Measurements from ENCODE around the gene ANKRD33.

ANKRD33 gene

GRCh38 chr12:51904951-51905470, 17.1 kb downstream of the ANKRD33 start:
- FAIRE-seq, result no peak

DNA sequence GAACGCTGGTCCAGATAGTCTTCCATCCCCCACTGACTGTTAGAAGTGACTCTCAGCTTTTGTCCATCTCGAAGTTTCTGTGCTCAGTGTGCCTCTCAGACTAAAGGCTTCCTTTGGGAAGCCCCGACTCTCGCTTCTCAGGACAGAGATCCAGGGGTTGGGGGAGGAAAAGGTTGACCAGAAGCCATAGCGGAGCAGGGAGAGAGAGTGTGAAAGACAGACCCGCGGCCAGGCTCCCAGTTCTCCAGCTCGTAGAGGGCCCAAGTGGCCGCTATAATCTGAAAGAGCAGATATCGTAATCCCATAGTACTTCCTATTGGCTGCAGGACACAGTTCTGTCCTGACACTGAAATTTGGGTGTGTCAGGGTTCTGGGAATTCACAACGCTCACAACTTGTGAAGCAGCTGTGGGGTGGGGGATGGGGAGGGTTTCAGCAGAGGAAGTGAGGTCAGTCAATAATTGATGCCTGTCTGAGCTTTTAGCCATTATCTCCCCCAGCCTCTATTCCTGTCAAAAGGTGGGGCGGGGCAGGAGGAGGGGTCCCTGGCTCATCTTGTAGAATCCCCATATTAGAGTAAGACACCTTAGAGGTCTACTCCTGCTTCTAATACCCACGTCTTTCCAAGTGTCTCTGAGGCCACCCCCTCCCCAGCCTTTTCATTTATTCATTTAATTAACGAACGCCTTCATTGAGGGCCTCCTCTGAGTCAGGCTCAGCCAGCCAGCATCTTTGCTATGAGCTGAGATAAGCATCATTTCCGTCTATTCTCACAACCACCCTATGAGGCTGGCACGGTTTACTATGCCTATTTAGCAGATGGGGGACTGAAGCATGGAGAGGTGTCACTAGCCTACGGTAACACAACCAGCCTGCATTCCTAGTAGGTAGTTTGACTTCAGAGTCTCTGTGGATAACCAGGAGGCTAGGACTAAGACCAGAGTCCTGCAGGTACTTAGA, 17.8 kb downstream of the ANKRD33 start:
- no peak for FAIRE-seq

- no peak for FAIRE-seq
Observed at GRCh38 chr12:51906430-51907082, 18.7 kb downstream of the ANKRD33 start.

- FAIRE-seq, result no peak
Observed at GRCh38 chr12:51907083-51907855, 19.4 kb downstream of the ANKRD33 start, which contains the start of gene ACVRL1. TSS of gene ACVRL1 (plus strand) at chr12:51907504. CDS start at chr12:51912475, 4,971 bp downstream.

- no peak for FAIRE-seq
Observed at GRCh38 chr12:51907856-51908425, 20.0 kb downstream of the ANKRD33 start.

GRCh38 chr12:51908876-51909592, 21.1 kb downstream of the ANKRD33 start:
- FAIRE-seq, result no peak

GRCh38 chr12:51910168-51910567, 22.3 kb downstream of the ANKRD33 start:
- no peak for FAIRE-seq

DNA sequence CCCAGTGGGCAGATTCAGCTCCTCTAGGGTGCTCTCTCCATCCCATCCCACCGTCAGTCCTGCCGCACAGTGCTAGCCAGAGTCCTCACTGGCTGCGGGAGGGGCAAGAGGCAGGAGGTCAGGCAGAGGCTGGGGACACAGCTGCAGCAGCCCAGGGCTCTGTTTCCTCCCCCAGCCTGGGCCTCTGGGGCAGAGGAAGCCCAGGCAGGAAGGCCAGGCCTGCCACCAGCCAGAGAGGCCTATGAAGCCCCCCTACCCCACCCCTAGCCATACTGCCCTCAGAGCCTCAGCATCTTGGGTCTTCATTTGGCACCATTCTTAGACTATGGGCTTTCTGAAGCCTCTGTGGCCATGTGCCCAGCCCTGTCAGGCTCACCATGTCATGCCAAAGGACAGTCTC, 22.8 kb downstream of the ANKRD33 start:
- FAIRE-seq, result no peak

DNA sequence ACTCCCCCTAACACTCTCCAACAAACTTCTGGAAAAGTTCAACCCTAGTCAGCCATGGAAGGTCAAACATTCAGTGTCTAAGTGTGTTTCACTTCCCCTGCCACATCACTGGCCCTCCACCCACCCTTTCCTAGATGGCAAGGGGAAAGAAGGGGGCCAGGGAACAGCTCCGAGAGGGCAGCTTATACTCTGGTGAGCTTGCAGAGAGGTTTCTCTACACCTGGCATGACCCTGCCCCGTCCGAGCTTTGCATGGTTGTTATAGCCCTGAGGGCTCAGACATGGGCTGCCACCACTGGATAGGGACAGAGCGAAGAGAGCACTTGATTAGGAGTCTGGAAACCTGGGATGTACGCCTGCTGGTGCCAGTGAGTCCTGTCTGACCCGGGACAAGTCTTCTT, 23.4 kb downstream of the ANKRD33 start:
- FAIRE-seq, result no peak

DNA sequence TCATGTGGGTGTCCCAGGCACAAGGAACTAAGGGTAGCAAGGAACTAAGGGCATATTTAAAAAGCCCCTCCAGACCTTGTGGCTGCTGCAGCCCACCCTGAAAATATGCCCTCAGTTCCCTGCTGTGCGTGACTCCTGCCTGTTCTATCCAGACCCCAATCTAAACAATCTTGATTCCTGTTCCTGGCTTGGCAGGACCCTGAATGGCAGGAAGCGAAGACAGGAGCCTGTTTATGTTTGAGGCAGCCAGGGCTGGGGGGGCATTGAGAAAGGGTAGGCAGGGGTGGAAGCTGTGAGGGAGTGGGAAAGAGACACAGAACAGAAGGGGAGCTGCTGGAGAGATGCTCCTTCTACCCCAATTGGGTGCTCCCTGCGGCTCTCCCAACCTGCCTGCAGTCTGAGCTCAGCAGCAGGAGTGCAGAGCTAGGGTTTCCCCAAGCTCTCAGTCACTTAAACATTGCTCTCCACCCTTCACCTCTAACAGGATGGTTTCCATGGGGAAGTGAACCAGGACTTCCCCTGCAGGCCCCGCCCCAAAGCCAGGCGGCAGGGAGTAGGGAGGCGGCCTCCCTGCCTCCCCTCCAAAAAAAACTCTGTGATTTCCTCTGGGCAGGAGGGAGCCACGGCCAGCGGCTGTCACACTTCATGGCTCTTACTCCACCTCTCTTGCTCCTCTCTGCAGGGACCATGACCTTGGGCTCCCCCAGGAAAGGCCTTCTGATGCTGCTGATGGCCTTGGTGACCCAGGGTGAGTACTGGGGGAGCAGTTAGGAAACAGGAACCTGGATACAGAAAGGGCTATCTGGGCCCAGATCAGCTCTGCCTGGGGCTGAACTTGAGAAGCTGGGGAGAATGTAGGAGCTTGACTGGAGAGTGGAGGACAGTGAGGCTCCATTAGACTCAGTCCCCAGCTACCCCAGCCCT, 24.1 kb downstream of the ANKRD33 start:
- no peak for FAIRE-seq

DNA sequence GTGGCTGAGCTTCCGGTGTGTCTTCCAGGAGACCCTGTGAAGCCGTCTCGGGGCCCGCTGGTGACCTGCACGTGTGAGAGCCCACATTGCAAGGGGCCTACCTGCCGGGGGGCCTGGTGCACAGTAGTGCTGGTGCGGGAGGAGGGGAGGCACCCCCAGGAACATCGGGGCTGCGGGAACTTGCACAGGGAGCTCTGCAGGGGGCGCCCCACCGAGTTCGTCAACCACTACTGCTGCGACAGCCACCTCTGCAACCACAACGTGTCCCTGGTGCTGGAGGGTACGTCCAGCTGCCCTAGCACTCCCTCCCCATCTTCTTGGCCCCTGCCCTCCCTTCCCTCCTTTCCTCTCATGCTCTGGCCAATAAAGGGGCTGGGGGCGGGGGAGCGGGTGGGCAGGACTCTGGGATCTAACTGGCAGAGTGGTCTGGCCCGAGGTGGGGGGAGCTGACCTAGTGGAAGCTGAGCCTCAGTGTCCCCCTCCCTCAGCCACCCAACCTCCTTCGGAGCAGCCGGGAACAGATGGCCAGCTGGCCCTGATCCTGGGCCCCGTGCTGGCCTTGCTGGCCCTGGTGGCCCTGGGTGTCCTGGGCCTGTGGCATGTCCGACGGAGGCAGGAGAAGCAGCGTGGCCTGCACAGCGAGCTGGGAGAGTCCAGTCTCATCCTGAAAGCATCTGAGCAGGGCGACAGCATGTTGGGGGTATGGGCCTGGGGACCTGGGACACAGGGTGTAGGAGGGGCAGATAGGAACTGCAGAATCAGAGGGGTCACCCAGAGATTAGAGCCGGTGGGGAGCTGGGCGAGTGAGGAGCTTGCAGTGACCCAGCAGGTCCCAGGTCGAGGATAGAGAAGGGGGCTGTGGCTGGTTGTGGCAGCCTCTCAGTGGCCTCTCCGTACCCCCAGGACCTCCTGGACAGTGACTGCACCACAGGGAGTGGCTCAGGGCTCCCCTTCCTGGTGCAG, 25.4 kb downstream of the ANKRD33 start:
- FAIRE-seq, result no peak

DNA sequence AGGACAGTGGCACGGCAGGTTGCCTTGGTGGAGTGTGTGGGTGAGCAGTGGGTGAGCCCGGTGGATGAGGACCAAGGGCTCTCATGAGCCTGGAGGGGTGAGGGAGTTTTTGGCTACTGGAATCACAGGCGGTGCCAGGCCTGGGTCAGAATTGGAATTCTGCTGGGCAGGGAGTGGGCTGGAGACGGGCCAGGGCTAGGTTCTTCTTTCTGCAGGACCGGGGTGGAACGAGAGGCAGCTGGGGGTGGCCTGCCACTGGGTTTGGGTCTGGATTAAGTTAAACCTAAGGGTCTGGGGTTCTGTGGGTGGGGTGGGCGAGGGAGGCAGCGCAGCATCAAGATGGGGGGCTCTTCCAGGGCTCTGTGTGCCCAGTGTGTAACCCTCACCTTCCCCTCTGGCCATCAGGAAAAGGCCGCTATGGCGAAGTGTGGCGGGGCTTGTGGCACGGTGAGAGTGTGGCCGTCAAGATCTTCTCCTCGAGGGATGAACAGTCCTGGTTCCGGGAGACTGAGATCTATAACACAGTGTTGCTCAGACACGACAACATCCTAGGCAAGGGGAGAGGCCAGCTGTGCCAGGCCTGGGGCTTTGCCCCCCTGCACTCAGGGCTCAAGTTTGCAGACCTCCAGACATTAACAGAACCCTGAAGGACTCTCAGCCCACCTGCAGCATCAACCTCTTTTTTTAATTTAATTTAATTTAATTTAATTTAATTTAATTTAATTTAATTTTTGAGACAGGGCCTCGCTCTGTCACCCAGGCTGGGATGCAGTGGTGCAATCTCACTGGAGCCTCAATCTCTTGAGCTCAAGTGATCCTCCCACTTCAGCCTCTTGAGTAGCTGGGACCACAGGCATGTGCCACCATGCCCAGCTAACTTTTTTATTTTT, 26.4 kb downstream of the ANKRD33 start:
- no peak for FAIRE-seq

DNA sequence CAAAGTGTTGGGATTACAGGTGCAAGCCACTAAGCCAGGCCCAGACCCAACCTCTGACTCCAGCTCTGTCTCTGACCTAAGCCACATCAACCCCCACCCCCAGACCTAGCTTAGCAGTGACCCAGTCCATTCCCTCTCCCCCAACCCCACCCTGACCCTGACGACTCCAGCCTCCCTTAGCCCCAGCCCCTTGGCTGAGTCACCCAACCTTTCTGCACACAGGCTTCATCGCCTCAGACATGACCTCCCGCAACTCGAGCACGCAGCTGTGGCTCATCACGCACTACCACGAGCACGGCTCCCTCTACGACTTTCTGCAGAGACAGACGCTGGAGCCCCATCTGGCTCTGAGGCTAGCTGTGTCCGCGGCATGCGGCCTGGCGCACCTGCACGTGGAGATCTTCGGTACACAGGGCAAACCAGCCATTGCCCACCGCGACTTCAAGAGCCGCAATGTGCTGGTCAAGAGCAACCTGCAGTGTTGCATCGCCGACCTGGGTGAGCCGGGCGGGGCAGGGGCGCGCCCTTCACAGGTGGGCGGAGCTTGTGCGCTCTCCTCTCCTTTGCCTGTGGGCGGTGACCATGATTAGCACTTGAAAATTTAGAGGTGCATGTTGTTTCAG, 27.2 kb downstream of the ANKRD33 start:
- FAIRE-seq, result no peak

- FAIRE-seq, result no peak
Observed at GRCh38 chr12:51915951-51916350, 28.0 kb downstream of the ANKRD33 start.

DNA sequence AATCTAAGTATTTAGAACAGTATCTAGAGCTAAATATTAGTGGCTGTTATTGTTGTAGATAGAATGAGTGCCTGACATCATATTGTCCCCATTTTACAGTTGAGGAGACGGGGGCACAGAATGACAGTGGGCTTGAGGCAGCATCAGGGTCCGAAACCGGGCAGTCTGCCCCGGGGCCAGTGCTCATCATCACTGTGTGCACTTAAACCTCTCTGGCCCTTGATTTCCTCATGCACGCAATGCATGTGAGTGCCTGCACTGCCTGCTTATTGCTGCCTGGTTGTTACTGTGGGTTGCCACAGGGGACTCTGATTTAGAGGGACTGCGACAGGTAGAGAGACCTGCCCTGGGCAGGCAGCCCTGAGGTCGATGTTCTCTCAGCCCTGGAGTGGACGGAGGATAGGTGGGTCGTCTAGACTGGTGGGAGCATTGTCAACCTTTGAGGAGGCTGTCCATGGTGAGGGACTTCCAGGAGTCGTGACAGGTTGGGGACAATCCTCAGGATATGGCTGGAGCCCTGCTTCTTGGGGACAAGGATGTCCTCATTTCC, 29.2 kb downstream of the ANKRD33 start:
- no peak for FAIRE-seq

DNA sequence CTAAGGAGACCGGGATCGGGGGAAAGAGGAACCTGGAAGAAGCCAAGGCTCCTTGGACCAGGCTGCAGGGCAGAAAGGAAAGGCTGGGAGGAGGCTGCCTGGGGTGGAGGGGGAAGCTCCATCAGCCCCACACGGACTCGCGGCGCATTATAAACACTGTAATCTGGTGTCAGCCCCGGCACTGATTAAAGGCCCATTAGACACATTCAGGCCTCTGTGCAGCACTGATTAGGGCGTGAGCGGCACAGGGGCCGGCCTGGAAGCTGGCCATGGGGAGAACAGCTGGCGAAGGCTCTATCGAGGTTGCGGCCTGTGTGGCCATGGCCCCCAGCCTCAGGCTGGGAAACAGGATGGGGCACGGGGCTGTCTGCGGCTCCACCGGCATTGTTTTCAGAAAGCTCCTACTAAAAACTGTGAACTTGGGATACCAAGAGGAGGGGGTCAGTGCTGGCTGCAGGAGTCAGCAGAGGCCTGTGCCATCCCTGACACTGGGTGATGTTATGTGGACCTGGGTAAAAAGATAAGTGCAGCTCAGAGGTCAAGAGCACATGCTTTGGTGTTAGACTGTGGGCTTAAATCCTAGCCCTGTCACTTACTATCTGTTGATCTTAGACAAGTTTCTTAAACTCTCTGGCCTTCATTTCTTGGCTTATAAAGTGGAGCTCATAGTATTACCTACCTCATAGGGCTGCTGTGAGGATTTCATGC, 30.0 kb downstream of the ANKRD33 start:
- no peak for FAIRE-seq

GRCh38 chr12:51920046-51920445, 32.1 kb downstream of the ANKRD33 start:
- FAIRE-seq, result no peak
